B cell (primary cell): ENCODE measurements around the gene JUND.

Experiments used
- EZH2 ChIP-seq: IDR thresholded peaks from 2 replicates; pipeline ENCODE4 v1.6.1; 2012; ENCODE audit warnings: borderline replicate concordance, low read depth, mild to moderate bottlenecking, moderate library complexity, low read length; ENCODE audit not compliant: insufficient read depth, poor library complexity, severe bottlenecking
- TF ChIP-seq, protein P1 (sequence below): fragments of 200-600 bp; IDR thresholded peaks from one replicate; pipeline ENCODE4 v1.8.0; 2022; ENCODE audit warnings: antibody characterized with exemption, mild to moderate bottlenecking

DNA sequence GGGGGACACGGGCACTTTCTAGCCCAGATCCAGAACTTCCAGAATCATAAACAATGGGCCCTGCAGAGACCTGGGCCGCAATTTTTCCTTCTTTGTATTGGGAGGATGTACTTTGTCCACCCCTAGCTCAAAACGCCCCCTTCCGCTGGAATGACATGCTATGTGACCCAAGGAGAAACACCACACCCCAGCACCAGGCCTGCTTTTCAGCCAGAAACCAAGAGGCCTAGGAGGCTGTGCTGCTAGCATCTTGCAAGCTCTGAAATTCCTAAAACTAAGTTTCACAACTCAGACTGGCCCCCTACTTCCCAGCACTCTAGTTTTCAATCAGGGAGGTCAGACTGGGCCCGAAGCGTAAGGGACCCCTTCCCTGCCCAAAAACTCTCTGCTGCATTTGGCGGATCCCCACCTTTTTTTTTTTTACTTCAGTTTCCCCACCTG, 40.9 kb upstream of the JUND start:
- TF ChIP-seq, protein P1, sequence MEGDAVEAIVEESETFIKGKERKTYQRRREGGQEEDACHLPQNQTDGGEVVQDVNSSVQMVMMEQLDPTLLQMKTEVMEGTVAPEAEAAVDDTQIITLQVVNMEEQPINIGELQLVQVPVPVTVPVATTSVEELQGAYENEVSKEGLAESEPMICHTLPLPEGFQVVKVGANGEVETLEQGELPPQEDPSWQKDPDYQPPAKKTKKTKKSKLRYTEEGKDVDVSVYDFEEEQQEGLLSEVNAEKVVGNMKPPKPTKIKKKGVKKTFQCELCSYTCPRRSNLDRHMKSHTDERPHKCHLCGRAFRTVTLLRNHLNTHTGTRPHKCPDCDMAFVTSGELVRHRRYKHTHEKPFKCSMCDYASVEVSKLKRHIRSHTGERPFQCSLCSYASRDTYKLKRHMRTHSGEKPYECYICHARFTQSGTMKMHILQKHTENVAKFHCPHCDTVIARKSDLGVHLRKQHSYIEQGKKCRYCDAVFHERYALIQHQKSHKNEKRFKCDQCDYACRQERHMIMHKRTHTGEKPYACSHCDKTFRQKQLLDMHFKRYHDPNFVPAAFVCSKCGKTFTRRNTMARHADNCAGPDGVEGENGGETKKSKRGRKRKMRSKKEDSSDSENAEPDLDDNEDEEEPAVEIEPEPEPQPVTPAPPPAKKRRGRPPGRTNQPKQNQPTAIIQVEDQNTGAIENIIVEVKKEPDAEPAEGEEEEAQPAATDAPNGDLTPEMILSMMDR, result no peak
- TF ChIP-seq EZH2, result no peak
